Epithelial cell of prostate (primary cell): ENCODE results near the gene CTNNA1.
"Not testable (repeated sequence)": the region's sequence is repeated elsewhere in the genome, so short reads cannot be mapped to it uniquely, and the experiment has no call there.

Experiments used
- DNase-seq: peaks from one replicate; pipeline ENCODE4 v3.0.0-alpha.2; 2011; ENCODE audit warnings: low read depth, low spot score
- H3K27ac ChIP-seq: fragments of 450-650 bp; 2 replicates; pipeline ENCODE4 v1.5.1; 2017; ENCODE audit warnings: mild to moderate bottlenecking

The CTNNA1 gene

DNA sequence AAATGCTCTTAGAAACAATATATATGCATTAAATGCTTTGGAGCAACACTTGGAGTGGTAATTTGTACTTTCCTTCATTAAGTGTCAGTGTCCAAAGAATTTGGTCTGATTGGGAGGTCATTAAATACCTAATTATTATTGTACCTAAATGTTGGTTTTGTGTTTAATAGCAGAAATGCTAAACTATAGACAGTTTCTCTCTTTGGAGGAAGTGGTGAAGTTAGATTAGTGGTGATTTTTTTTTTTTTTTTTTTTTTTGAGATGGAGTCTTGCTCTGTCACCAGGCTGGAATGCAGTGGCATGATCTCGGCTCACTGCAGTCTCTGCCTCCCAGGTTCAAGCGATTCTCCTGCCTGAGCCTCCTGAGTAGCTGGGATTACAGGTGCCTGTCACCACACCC is 168.1 kb downstream of the CTNNA1 start:
- H3K27ac ChIP-seq, DNase-seq: not testable (repeated sequence)

DNA sequence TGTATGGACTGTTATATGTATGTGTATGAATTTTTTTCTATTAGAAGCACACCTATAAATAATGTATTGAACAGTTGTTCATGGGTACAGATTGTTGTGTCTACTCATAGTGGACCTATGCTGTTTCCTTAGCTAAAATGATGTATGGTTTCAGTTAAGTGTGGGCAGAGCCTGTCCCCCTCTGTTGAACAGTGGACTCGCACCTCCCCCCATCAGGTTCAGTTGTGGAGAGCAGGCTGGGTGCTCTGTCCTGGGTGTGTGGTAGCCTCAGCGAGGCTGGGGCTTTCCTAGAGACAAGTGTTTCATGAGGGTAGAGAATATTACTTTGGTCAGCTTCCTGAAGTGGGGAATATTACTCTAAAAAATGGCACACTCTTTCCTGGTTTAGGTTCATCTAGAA is 169.3 kb downstream of the CTNNA1 start:
- no peak for DNase-seq

DNA sequence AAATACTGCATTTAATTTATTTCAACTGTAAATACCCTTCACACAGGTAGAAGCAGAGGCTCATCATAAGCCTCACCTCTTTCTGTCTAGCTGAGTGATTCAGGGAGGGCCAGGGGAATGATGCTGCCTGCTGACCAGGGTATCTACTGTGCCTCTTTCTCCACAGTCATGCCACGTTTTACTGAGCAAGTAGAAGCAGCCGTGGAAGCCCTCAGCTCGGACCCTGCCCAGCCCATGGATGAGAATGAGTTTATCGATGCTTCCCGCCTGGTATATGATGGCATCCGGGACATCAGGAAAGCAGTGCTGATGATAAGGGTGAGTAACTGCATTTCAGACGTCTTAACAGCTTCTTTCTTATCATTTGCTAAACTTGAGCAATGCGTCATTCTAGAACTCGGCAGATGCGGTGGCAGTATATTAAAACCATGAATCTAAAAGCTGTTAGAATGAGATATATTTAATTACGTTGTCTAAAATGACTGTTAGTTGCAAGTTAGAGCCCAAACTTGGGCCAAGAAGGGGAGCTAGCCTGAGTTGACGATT is 171.9 kb downstream of the CTNNA1 start:
- no peak overlapping the region for H3K27ac ChIP-seq
- DNase-seq = no peak

More for the DNA sequence above, 169.3 kb downstream of the CTNNA1 start:
- no peak overlapping the region for H3K27ac ChIP-seq

DNA sequence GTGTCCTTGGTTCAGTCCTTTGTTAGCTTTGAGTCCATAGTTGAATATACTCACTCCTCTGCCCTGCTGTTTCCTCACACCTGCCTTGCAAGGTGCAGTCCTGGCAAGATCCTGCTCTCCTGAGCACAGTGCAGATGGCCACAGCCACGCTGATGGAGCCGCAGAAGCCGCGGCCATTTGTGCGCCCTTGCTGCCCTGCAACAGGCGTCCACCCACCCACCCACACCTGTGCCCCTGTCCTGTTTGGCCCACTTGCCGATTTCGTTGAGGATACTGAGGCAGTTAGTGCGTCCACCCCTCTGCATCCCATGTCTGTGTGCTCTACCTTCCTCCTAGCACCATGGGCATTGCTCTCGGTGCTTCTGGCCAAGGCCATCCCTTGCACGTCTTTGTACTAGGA is 173.0 kb downstream of the CTNNA1 start:
- DNase-seq = no peak
- no peak overlapping the region for H3K27ac ChIP-seq

DNA sequence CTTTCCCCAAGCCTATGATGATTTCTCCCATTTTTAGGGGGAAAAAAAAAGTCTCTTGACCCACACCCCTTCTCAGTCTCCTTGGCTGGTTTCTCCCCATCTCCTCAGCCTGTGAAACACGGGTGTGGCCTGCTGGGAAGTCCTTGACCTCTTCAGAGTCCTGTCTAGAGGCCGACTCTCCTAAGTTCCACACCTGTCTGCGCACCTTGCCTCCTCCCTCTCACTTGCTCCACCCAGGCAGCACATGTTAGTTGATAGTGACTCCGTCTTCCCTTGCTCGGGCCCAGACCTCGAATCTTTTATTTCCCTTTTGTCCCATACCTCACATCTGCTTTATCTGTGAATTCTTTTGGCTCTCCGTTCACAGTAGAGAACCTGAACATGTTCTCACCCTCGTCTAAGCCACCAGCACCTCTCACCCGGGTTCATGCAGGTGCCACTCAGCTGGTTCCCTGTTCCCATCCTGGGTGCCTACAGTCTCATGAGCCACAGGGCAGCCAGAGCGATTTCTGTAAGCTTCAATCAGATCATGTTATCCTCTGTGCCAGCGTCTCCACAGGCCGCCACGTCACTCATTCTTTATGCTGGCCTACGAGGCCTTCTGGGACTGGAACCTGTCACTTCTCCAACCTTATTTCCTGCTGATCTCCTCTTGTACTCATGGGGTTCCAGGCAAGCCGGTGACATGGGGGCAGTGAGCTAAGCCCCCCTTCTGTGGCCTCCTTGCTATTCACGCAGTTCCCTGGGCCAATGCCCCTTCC is 173.6 kb downstream of the CTNNA1 start:
- no peak overlapping the region for H3K27ac ChIP-seq
- DNase-seq = no peak

DNA sequence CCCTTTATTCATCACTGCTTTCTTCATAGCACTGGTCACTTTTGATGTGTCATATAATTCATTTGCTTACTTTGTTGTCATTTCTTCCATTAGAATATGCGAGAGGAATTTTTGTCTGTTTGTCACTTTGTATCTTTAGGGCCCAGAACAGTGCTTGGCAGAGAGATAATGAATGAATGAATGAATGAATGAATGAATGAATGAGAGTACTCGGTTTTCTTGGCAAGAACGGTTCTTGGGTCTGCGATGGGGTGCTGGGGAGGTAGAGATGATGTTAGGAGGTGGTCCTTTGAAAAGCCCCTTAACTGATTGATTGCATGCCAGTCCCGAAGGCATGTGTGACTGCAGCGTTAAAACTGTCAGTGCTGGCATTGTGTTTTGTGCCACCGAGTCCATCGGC is 174.3 kb downstream of the CTNNA1 start:
- no peak overlapping the region for H3K27ac ChIP-seq
- no peak for DNase-seq

DNA sequence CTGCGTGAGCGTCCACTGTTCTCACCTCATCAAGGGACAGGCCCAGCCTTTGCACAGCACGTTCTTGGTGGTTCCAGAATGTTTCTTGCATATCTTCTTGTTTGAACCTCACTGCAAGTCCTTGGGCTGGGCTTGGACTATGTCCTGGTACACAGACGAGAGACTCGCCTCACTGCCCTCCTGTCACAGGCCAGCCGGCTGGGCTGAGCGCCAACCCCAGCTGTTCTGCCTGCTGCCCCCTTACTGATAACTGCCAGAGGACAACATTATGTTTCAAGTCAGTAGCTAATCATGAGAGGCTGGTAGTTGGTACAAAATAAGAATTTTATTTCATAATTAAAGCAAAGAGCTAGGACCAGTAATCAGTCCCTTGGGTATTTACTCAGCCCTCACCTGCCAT is 174.8 kb downstream of the CTNNA1 start:
- no peak for DNase-seq
- no peak overlapping the region for H3K27ac ChIP-seq

DNA sequence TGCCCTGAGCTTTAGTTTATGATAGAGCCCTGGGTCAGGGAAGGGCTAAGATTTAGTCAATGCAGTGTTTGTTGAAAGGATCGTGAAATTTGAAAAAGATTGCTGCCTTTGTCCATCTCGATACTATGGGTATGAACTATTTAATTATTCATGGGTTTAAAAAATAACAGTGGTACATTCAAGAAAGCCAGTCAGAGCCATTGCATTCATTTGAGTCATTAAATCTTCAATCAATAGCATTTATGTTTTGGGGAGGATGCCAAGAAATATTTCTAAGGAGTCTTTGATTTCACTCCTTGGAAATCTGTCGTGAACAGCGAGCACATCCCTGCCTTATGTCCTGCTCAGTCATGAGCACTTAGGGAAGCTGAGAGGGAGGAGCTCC is 176.3 kb downstream of the CTNNA1 start:
- no peak for DNase-seq
- no peak overlapping the region for H3K27ac ChIP-seq

DNA sequence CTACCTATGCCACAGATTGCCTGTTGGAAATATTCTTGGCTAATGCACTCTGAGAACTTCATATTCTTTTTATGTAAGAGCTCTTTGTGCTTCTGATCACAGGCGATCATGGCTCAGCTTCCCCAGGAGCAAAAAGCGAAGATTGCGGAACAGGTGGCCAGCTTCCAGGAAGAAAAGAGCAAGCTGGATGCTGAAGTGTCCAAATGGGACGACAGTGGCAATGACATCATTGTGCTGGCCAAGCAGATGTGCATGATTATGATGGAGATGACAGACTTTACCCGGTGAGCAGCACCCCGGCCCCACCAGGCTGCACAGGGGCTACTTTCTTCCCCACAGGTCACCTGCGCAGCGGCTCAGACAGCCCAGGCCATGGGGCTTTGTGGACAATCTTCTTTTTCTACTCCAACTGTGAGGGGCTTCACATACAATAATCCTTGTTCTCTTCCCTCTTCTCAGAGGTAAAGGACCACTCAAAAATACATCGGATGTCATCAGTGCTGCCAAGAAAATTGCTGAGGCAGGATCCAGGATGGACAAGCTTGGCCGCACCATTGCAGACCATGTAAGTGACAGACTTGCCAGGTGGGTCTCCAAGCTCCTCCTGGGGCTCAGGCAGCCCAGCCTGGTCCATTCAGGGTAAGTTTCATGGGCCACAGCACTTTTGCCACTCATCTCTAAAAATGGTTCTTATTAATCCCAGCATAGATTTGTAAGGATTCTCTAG is 177.3 kb downstream of the CTNNA1 start:
- DNase-seq = no peak
- no peak overlapping the region for H3K27ac ChIP-seq

DNA sequence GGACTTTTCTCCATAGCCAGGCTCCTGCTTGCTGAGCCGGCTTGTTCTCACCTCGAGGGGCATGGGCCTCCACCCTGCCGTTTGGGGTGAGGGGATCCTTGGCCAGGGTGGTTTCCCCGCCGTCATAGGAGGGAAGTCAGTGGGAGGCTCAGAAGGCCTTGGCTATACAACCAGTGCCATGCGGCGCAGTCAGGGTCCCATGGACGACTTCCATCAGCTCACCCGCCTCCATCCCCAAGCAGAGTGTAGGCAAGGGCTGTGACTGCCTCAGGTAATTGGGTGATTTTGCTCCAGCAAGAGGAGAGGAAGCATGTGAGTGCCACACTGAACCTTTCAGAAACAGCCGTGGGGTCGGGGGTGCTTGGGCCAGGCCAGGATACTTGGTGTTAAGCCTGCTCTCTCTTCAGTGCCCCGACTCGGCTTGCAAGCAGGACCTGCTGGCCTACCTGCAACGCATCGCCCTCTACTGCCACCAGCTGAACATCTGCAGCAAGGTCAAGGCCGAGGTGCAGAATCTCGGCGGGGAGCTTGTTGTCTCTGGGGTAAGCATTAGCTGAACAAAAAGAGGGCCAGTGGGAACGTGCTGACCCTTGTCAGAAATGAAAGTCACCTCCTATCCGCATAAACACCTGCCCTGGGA is 179.1 kb downstream of the CTNNA1 start:
- H3K27ac ChIP-seq = no peak overlapping the region
- no peak for DNase-seq

DNA sequence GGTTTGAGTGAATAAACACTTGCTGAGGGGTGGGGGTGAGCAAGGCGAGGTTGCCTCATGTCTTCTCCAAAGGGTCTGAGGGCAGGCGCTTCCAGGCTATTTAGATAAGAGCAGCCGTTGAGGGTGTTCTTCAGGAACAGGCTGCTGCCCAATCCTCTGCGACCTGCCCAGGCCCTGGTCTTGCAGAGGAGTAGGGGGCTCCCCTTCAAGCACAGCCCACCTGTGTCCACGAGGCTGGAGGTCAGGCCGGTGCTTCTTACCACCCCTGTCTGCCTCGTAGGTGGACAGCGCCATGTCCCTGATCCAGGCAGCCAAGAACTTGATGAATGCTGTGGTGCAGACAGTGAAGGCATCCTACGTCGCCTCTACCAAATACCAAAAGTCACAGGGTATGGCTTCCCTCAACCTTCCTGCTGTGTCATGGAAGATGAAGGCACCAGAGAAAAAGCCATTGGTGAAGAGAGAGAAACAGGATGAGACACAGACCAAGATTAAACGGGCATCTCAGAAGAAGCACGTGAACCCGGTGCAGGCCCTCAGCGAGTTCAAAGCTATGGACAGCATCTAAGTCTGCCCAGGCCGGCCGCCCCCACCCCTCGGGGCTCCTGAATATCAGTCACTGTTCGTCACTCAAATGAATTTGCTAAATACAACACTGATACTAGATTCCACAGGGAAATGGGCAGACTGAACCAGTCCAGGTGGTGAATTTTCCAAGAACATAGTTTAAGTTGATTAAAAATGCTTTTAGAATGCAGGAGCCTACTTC is 180.5 kb downstream of the CTNNA1 start:
- no peak for DNase-seq
- H3K27ac ChIP-seq = no peak overlapping the region

DNA sequence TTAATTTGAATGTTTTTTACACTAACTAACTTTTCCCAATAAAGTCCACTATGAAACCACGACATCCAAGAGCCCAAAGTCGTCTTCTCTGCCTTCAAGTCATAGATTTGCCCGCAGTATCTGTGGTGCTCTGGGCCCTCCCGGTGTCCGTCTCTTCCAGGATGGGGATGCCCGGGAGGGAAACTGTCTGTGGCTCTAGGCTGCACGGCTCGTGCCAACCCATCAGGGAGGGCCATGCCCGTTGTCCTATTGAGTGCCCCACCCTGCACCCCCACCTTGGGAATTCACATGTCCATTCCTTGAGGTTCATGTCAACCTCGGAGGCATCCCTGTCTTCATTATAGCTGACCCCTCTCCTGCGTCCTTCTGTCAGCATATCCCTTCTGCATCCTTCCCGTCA is 181.7 kb downstream of the CTNNA1 start:
- DNase-seq = no peak
- H3K27ac ChIP-seq = no peak overlapping the region

DNA sequence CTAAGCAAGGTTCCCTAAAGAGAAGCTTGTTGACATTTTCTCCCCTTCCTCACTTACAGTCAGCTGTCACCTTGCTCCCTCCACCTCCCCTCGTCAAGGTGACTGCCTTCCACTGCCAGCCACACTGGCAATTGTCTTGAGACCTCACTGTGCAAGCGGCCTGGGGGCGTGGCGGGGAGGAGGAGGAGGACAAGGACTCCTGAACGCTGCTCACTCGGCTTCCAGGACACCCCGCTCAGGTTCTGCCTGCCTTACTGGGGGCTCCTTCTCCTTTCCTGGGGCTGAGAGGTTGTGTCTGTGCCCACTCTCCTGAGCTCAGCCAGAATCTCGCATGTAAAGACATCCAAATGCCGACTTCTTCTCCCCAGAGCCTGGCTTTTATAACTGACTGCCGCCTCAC is 182.2 kb downstream of the CTNNA1 start:
- no peak overlapping the region for H3K27ac ChIP-seq
- DNase-seq = no peak

DNA sequence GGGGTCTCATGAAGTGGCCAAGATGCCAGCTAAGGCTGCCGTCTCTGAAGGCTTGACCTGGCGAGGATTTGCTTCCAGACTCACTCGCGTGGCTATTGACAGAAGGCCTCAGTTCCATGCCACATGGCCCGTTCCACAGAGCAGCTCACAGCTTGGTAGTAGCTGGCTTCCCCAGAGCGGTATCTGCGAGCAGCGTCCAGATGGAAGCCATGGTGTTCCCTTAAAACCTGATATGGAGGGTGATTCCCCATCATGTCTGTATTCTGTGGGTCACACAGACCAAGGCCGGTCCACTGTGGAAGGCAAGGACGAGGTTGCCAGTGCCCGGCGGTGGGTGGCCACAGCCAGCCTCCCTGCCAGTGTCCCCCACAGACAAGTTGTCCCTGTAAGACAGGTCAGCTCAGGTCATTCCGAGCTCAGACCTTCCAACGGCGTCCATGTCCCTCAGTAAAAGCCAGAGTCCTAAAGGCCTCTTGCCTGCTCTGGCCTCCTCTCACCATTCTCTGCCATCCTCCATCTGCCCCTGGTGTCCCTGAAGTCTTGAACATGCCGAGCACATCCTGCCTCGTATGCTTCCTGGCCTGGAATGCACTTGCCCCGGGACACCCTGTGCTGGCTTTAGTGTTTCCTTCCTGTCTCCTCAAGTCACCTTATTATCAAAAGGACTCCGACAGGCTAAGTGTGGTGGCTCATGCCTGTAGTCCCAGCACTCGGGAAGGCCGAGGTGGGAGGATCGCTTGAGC is 183.2 kb downstream of the CTNNA1 start:
- H3K27ac ChIP-seq = no peak overlapping the region
- no peak for DNase-seq

DNA sequence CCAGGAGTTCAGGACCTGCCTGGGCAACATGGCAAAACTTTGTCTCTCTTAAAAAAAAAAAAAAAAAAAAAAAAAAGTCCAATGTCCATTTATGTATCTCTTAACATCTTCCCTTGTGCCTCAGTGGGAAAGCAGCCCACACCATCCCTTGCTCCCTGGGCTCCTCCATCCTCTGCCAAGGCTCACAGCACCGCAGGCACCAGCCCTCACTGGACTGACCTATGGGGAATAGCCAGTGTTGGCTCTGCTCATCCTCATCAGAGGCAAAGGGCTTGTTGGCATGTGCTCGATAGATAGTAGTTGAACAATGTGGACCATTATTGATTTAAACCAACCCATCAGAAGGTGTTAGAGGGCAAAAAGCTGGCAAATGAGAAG is 183.7 kb downstream of the CTNNA1 start:
- no peak for DNase-seq
- no peak overlapping the region for H3K27ac ChIP-seq

DNA sequence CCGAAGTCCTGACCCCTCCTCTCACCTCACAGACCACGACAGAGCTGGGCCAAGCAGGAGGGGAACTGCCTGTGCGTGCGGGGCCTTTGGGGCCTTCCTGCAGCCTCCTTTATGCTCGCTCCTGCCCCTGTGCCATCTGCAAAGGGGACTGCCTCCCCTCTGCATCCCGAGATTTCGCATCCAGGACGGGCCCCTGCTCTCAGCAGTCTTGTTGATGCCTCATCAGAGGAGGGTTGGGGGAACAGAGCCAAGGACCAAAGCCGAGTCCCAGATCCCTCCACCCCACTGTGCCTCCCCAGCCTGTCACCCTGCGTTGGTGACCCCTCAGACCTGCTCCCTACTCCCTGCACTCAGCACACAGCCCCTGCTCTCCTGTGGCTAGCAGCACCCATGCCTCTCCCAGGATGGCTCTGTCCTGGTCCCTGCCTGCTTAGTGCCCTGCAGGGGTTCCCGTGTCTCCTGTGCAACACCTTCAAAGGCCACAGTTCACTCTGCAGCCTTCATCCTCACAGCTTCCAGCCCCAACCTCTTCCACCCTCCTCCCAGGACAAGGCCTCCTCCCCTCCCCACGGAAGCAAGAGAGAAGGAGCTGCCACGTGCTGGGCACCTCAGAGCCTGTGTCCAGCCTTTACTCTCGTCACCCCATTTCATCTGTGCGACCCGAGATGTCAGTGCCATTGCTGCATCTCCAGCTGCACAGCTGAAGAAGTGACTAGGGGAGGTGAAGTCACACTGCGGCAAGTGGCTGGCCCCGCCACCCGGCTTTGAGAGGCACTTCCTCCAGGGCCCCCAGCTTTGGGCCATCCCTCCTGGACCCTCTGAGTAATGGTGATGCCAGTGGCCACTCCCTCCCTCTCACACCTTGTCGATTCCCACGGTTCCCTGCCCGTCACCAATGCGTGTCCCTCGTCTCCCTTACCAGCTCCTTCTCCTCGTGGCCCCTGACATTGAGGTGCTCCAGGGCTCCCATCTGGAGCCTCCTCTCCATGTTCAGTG is 184.5 kb downstream of the CTNNA1 start:
- no peak overlapping the region for H3K27ac ChIP-seq
- no peak for DNase-seq

DNA sequence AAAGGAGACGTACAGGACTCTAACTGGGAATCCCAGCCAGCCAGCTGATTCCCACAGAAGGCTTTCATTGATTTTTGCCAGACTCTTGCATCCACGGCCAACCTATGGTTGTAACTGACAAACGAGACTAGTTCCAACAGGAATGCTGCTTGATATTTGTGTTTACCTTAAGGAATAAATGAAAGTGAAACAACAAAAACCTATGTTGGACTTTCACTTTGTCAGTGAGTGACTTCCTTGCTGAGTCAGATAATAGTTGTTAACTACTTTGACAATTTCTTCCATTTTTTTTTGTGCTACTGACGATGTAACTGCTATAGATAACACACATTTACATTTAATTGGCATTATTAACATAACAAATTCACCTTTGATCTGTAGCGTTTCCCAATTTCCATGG is 185.3 kb downstream of the CTNNA1 start:
- no peak overlapping the region for H3K27ac ChIP-seq
- no peak for DNase-seq

DNA sequence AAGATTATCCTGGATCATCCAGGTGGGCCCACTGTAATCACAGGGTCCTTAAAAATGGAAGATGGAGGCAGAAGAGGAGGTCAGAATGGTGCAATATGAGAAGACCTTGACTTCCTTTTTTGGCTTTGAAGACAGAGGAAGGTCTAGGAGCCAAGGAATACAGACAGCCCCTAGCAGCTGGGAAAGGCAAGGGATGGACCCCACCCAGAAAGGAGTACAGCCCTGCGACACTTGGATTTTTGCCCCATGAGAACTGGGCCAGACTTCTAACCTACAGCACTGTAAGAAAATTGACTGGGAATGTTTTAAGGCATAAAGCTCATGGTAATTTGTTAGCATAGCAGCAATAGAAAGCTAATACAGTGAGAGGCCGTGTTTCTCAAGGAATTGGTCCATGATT is 188.8 kb downstream of the CTNNA1 start:
- H3K27ac ChIP-seq = no peak overlapping the region
- no peak for DNase-seq

DNA sequence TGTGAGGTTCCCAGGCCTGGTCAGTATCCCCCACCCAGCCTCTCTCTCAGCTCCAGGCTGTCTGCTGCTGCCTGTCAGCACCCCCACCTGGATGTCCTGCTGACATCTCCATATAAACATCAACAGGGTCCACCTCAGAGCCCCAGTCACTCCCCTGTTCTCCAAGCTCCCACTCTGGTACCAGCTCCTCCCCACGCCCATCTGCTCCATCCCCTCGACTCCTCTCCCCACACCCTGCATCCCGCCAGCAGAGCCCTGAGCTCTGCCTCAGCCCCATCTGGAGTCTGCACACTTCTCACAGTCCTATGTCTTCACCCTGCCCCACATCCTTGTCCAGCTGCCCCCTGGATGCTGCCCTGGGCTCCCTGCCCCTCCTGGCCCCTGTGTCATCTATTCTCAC is 189.6 kb downstream of the CTNNA1 start:
- no peak for DNase-seq
- no peak overlapping the region for H3K27ac ChIP-seq
